Nephron (organoid): ENCODE data around the gene SMIM33.

Experiments
- H3K27ac Mint-ChIP-seq, 3 experiments: 2 replicates each; pipeline ENCODE4 v1.8.0; 2020; ENCODE audit warnings: mixed read lengths in 3 of 3, mild to moderate bottlenecking in 2 of 3, moderate library complexity in 1 of 3
- H3K27me3 Mint-ChIP-seq: 2 replicates; pipeline ENCODE4 v1.8.0; 2021; ENCODE audit warnings: low read depth, mild to moderate bottlenecking, moderate library complexity, mixed read lengths
- H3K36me3 Mint-ChIP-seq: 2 replicates; pipeline ENCODE4 v1.8.0; 2020; ENCODE audit warnings: low read depth, mixed read lengths
- H3K4me1 Mint-ChIP-seq: 2 replicates; pipeline ENCODE4 v1.8.0; 2020; ENCODE audit warnings: mixed read lengths
- H3K4me3 Mint-ChIP-seq, 3 experiments: 2 replicates each; pipeline ENCODE4 v1.8.0; 2020; ENCODE audit warnings: mild to moderate bottlenecking in 3 of 3, mixed read lengths in 3 of 3, moderate library complexity in 2 of 3
- H3K9me3 Mint-ChIP-seq: 2 replicates; pipeline ENCODE4 v1.8.0; 2020; ENCODE audit warnings: mixed read lengths
- TF ChIP-seq, protein P1 (sequence below), 3 experiments: fragments of 200-600 bp; sonication (generic); IDR thresholded peaks; one replicate each; pipeline ENCODE4 v1.5.0; 2021; ENCODE audit warnings: antibody characterized with exemption in 3 of 3; ENCODE audit not compliant: unreplicated experiment in 3 of 3

The SMIM33 gene

DNA sequence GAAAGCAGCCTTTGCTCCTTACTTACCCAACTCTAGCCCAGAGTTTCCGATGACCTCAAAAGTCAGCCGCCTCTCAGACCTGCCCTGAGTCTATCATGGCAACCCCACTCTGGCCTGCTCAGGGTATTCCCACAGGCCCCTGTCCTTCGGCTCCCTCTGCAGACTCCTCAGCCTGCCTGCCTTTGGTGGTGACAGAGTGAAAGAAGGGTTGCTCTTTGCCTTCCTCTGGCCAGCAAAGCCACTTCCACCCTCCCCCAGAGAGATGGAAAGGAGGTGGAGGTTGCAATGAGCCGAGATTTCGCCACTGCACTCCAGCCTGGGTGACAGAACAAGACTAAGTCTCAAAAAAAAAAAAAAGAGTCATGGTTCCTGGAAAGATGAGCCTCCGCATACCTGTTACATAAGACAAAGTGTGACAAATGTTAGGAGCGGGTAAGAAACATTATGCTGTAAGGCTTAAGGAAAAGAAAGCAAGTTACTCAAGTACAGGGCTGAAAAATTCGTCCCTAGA is 2.3 kb upstream of the SMIM33 start:
- H3K27ac Mint-ChIP-seq: peak overlapping the region in 2 of 3 experiments; percentile 4 to 17
- peaks cover 31% of the 10 kb centered on the region for H3K4me1 Mint-ChIP-seq
- H3K27me3 Mint-ChIP-seq: peaks cover 4% of the 10 kb centered on the region
- H3K9me3 Mint-ChIP-seq: no peaks in the 10 kb centered on the region
- TF ChIP-seq, protein P1, sequence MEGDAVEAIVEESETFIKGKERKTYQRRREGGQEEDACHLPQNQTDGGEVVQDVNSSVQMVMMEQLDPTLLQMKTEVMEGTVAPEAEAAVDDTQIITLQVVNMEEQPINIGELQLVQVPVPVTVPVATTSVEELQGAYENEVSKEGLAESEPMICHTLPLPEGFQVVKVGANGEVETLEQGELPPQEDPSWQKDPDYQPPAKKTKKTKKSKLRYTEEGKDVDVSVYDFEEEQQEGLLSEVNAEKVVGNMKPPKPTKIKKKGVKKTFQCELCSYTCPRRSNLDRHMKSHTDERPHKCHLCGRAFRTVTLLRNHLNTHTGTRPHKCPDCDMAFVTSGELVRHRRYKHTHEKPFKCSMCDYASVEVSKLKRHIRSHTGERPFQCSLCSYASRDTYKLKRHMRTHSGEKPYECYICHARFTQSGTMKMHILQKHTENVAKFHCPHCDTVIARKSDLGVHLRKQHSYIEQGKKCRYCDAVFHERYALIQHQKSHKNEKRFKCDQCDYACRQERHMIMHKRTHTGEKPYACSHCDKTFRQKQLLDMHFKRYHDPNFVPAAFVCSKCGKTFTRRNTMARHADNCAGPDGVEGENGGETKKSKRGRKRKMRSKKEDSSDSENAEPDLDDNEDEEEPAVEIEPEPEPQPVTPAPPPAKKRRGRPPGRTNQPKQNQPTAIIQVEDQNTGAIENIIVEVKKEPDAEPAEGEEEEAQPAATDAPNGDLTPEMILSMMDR (IDR thresholded peaks at IDR 0.05; ENCODE audit: unreplicated experiment in 3 of 3): no peak
- no peak overlapping the region for H3K4me3 Mint-ChIP-seq
- H3K36me3 Mint-ChIP-seq: no peaks in the 10 kb centered on the region

DNA sequence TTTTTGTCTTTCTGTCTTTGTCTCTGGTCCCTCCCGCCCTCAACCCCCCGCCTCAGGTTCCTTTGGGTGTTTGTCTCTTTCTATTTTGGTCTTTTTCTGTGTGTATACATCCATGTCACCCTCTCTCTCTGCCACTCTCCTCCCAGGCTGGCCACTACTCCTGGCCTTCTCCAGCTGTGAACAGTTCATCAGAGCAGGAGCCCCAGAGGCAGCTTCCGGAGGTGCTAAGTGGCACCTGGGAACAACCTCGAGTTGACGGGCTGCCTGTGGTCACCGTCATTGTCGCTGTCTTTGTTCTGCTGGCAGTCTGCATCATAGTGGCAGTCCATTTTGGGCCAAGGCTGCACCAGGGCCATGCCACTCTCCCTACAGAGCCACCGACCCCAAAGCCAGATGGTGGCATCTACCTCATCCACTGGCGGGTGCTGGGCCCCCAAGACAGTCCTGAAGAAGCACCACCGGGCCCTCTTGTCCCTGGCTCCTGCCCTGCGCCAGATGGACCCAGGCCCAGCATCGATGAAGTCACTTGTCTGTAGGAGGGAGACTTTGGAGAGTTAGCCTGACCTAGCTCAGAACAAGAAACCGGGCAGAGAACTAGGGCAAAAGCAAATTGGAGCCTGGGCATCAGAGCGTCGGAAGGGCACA is 1.7 kb downstream of the SMIM33 start:
- Mint-ChIP-seq H3K27me3 (peaks cover 4% of the 10 kb centered on the region), H3K27ac (peak overlapping the region; percentile 95 to 98 (median 95)), H3K4me3 (no peak overlapping the region), H3K4me1 (peaks cover 50% of the 10 kb centered on the region), H3K36me3 (no peaks in the 10 kb centered on the region), H3K9me3 (no peaks in the 10 kb centered on the region)
- TF ChIP-seq, protein P1 (IDR thresholded peaks at IDR 0.05; ENCODE audit: unreplicated experiment in 3 of 3): no peak

DNA sequence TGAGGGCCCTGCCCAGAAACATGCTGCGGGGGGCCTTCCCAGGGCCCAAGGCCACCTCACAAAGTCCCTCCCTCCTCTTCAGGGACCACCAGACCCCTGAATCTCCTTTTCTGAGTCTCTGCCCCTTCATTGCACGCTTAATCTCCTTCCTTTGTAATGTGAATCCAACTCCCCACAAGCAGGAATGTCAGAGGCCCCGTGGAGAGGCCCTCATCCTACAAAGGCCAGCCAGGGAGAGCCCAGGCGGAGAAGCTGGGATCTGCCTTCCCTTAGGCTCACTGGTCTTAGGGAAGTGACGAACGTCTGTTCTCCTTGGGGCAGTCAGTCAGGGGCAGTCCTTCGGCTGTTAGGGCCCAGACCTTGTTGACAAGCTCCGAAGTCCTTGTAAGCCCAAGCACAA is 2.3 kb downstream of the SMIM33 start:
- peak overlapping the region in 1 of 3 experiments; percentile 24 for H3K4me3 Mint-ChIP-seq
- no peaks in the 10 kb centered on the region for H3K9me3 Mint-ChIP-seq
- H3K4me1 Mint-ChIP-seq: peaks cover 50% of the 10 kb centered on the region
- peak overlapping the region; percentile 95 to 98 (median 95) for H3K27ac Mint-ChIP-seq
- H3K36me3 Mint-ChIP-seq: no peaks in the 10 kb centered on the region
- TF ChIP-seq, protein P1 (IDR thresholded peaks at IDR 0.05; ENCODE audit: unreplicated experiment in 3 of 3): no peak
- peaks cover 4% of the 10 kb centered on the region for H3K27me3 Mint-ChIP-seq

- peaks cover 1% of the 10 kb centered on the region for H3K27me3 Mint-ChIP-seq
- TF ChIP-seq, protein P1 (IDR thresholded peaks at IDR 0.05; ENCODE audit: unreplicated experiment in 3 of 3): no peak
- no peaks in the 10 kb centered on the region for H3K9me3 Mint-ChIP-seq
- H3K4me1 Mint-ChIP-seq: peaks cover 46% of the 10 kb centered on the region
- H3K27ac Mint-ChIP-seq: peak overlapping the region; percentile 95 to 98 (median 95)
- no peaks in the 10 kb centered on the region for H3K36me3 Mint-ChIP-seq
- peak overlapping the region in 2 of 3 experiments; percentile 22 to 24 for H3K4me3 Mint-ChIP-seq
Measured at GRCh38 chr5:139473565-139473964, 2.8 kb downstream of the SMIM33 start.

DNA sequence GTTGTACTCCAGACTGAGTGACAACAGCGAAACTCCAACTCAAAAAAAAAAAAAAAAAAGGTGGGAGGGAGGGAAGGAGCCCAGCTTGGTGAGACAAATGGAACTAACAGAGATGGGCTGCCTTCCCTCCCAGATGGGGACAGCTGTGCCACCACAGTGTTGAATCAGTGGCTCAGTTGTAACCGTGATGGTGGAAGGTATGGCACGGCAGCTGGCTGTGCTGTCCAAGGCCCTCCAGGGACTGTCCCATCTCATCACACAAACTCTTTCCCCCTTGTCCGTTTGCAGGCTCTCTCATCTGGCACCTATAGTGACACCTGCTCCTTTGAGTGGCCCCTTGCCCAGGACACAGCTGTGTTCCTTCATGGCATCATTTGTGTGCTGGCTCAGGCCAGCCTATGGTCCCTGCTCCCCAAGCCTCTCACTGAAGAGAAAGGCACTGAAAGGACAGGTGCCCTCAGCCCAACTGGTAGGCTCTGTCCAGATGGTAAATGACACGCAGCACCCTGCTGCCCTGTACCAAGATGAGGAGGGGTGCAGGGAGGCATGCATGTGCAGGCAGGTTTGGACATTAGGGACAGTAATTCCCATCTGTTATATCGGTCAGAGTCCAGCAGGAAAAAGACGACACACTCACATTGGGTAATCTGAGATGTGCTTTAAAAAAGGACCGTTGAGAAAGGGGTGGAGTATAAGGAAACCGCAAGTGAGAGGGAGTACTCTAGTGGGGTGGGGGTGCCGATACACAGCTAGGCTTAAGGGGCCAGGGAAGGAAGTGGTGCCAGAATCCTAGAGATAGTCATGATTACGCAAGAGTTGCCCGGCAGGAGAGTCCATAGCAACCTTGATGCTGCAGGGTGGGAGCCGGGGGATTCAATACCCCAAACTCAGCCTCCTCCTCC is 4.3 kb downstream of the SMIM33 start:
- Mint-ChIP-seq H3K36me3 (no peaks in the 10 kb centered on the region), H3K4me3 (peak overlapping the region in 1 of 3 experiments; percentile 21), H3K4me1 (peaks cover 36% of the 10 kb centered on the region), H3K27ac (peak overlapping the region; percentile 49 to 84 (median 60)), H3K9me3 (no peaks in the 10 kb centered on the region), H3K27me3 (no peaks in the 10 kb centered on the region)
- TF ChIP-seq, protein P1 (IDR thresholded peaks at IDR 0.05; ENCODE audit: unreplicated experiment in 3 of 3): no peak
